NCI-H2171 treated with DMSO at 0.1 percent for 48 hours (cell line): Measurements from ENCODE around the gene TMEM132D.

Experiments used
- DNase-seq: peaks from one replicate; lab custom pipeline; 2025; lab: John Stamatoyannopoulos, UW

The TMEM132D gene

DNA sequence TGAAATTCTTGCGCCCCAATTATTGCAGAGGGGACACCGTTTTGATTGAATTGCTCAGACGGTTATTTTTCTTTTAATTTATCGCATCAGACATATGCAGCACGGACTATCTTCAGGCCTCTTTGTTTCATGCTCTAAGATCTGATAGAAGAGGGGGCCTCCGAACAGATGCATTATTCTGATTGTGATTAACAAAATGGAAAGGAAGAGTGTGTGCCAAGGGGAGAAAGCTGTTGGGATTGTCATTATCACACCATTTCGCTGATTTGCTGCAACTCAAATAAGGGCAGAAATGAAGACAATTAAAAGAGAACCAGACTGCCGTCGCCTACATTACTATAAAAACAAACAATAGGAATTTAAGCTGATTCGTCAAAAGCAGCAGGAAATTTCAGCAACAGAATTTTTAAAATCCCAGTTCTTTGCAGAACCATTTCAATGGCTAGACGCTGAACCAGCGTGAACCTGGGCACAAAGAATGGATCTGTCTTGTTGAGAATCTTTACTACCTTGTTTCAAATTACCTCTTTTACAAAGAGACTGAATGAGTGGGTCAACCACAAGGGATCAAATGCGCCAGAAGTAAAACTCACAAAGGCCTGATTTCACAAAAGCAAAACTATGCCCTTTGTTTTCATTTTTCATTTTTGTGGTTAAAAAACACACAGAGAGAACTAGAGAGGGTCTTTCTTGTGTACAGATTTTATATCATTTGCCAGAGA is 30.6 kb downstream of the TMEM132D start:
- DNase-seq, result no peak

DNA sequence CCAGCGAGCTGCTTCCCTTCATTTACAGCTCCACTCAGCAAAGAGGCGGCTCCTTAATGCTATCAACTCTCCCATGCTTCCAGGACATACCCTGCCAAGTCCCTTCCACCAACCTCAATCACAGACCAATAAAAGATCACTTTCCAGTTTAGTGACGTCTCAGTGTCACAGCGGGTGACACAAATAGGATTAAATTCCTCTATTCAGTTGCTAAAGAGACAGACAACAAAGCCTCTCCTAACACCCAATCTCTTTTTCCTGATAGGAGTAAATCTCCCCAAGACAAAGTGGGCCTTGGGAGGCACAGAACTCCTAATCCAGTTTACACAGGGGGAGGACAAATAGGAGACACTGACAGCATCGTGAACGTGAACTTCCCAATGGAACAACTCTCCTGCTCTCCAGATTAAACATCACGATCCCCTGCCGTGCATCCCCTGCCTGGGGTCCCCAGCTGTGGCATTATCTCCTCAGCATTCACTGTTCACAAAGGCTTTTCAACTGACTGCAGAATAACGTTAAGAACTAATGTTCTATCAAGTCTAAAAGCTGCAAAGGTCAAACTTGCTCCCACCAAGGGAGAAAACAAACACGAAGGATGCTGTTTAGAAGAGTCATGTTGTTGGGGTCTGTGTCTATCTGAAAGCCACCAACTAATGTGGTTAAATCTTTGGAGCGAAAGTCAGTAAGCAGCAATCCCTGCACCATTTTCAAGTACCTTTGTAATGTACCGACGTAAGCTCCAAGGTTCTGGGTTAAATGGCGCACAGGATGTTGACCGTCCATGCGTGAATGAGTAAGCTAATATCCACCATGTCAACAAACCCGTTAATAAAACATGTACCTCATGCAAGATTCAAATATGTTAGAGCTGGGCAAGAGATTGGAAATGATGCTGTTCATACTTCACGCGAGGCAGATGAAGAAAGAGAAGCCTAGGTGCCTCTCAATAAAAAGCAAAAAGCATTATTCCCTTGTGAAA is 31.5 kb downstream of the TMEM132D start:
- DNase-seq, result no peak

- DNase-seq, result no peak
Observed at GRCh38 chr12:129870796-129871195, 33.0 kb downstream of the TMEM132D start.

- no peak for DNase-seq
Observed at GRCh38 chr12:129870136-129870535, 33.7 kb downstream of the TMEM132D start.

GRCh38 chr12:129868575-129868974 is 35.2 kb downstream of the TMEM132D start:
- no peak for DNase-seq

- no peak for DNase-seq
Observed at GRCh38 chr12:129863938-129864337, 39.9 kb downstream of the TMEM132D start.

DNA sequence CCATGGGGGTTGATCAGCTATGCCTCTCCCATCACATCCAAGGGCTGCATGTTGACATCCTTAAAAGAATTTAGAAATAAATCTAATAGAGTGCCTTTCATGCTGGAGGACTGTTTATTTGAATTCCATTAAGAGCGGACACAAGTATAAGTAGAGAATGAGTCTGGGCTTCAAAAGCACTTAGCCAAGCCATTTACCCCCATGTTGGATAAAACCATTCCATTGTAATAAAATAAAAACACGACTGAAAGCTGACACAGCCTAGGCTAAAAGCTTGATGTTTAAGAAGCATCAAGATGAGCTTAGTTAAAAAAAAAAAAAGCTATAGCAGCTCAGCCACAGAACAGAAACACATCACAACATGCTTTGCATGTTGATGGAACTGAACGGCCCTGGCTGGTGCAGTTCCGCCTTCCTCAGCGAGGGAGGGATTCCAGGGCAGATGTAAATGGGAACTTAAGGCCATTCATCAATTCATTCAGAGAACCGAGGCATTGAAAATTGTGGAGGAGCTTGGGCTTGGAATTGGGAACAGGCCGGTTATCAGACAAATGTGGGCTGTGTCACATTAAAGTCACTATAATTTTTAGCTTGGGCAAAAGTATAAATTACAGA is 41.2 kb downstream of the TMEM132D start:
- DNase-seq, result no peak

DNA sequence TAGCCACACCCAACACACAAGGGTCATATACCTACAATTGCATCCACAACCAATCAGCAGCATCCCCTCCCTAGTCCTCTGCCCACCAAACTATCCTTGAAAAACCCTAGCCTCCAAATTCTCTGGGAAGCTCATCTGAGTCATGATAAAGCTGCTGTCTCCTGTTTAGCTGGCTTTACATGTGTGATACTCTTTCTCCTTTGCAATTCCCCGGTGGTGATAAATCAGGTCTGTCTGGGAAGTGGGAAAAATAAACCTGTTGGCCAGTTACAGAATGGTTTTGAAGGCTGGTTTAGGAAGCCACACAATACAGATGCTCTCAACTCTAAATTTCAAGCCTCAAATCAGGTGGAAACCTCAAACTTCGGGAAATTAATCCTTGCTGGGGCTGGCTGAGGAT is 41.9 kb downstream of the TMEM132D start:
- no peak for DNase-seq

- DNase-seq, result no peak
Observed at GRCh38 chr12:129854591-129854990, 49.2 kb downstream of the TMEM132D start.

DNA sequence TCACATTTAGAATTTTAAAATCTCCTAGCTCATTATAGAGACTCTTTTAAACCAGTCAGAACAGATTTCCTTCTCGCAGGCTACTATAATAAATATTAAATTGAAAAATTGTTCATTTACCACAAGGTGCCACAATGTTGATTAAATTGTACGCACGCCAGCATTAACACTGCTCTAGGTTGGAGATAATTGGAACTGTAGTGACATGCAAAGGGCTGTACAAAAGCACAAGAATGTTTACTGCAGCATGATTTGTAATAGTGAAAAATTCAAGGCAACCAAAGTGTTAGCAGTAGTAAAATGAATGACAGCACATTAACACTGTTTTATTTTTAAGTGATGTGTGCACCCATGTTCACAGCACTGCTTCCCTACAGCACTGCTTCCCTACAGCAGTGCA is 52.5 kb downstream of the TMEM132D start:
- DNase-seq, result no peak

DNA sequence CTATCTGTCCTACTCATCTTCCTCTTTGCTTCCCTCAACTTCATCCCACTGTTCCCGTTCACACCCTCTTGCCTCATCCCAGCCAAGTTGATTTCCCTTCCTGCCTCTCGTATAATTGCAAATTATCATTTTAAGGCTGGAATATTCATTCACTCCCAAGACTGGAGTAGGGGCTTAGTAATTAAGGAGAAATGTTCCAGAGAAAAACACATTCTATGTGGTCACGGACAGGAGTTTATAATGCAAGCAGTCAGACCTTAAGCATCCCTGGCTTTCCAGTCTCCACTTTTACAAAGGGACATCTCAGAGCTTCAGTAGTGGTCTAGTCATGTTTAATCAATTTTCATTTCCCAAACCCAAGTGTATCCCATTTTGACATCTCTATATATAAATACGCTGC is 54.9 kb downstream of the TMEM132D start:
- no peak for DNase-seq

DNA sequence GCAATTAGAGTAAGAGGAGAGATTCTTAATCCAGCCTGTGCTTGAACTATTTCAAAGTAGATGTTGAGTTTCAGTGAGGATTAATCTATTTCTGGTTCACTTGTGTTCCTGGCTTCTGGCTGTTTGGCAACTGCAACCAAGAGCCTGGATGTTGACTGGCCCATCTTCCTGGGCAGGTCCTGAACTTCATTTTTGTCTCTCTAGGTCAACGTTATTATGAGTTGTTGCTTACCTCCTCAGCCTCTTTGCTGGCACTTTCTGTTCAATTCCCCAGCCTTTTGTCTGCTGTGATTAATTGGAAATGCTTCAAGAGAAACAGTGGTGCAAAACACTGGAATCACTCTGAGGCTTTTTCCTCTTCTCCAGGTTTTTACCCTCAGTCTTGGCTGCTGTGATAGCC is 56.8 kb downstream of the TMEM132D start:
- no peak for DNase-seq

DNA sequence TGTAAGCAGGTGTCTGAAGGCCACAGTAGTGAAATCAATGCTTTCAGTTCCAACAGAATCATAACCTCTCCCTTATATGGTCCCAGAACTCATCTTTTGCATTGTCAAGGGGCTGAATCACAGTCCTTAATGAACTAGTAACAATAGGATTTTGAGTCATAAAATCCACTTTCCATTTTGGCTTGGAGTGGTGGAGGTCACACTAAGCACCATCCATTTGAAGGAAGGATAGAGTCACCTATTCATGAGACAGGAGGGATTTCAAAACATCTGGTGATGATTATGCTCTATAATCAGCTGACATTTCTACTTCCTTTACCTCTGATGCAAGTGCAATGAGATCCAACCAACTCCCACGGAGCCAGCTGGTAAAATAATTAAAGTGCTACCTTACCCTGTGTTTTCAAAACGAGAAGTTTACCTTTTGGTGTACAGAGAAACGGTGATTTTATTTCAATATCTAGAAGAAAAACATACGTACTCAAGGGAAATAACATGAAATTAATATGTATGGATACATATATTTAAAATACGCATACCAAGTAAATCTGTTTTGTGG is 59.1 kb downstream of the TMEM132D start:
- DNase-seq, result no peak

DNA sequence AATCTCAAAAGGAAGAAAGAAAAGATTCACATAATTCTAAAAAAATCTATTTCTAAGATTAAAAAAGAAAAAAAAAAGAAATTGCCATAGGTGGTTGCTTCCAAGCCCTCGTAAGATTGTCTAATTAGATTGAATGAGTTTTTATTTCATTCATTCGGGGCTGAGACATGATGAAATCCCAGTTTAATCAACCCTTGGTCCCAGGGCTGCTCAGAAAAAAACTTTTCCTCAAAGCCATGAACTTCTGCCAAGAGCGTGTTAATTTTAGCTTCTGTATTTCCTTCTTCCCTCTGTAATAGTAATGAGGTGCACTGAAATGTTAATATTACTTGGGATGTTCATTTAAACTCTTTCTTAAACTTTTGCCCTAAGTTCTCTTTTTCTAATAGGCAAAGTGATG is 62.6 kb downstream of the TMEM132D start:
- no peak for DNase-seq

DNA sequence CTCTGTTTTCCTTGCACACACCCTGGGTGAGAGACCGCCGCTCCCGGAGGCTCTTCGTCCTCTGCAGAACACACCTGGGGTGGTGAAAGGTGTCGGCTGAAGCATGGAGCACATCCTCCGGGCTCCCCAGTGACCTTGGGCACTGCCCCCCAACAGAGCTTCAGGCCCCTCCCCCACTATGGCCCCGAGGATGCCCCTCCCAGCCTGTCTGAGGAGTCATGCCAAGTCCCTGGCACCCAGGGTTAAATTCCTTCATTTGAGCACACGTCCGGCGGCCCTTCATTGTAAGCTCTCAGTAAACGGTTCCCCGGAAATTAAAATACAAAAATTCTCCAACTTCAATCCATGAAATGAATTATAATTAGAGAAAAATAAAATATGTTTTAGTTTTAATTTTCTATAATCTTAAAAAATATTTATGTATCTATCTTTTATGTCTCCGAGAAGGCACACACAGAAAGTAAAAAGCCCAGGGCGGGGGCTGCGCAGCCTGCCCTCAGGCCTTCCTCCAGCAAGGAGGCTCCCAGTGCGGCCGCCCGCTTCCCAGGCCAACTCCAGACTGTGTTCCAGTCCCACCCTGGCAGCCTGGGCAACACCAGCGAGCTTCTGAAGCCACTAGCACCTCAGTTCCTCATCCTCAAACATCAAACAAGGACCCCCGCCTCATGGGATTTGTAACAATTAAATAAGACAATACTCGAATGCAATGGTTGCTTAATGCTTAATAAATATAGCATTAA is 63.5 kb downstream of the TMEM132D start:
- no peak for DNase-seq

- no peak for DNase-seq
Observed at GRCh38 chr12:129839679-129840078, 64.1 kb downstream of the TMEM132D start.

DNA sequence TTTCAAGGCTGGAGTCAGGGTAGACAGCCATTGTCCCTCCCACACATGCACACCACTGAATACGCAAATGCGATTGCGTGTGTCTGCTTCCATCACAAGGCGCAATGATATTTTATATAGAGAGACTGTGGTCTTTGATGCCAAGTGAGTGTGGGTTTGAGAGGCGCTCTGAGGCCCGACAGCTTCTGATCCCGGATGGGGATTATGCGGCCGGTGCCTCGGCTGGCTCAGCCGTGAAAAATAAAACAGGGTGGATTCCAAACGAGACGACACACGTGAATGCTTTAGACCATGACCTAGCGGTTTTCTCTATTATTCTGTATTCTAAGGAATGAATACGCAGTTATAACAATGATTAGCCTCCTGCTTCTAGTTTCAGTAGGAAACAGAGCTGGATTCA is 72.5 kb downstream of the TMEM132D start:
- DNase-seq, result no peak

DNA sequence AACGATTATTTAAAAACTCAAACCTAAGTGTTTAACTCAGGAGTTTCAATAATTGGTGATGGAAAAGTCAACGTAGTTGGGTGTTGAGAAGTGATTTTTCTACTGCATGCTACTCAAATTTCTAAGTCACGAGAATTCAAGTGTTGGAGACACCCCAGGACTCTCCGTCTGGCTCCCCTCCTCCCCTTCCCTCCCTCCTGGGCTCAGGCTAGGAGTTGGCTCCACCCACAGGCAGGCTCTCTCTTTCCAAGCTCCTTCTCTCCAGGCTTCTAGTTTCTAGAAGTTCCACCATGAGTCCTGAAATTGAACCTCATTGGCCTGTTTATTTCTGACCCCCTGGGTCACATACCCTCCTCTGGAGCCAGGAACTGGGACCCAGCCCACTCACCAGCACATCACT is 73.0 kb downstream of the TMEM132D start:
- DNase-seq, result no peak

DNA sequence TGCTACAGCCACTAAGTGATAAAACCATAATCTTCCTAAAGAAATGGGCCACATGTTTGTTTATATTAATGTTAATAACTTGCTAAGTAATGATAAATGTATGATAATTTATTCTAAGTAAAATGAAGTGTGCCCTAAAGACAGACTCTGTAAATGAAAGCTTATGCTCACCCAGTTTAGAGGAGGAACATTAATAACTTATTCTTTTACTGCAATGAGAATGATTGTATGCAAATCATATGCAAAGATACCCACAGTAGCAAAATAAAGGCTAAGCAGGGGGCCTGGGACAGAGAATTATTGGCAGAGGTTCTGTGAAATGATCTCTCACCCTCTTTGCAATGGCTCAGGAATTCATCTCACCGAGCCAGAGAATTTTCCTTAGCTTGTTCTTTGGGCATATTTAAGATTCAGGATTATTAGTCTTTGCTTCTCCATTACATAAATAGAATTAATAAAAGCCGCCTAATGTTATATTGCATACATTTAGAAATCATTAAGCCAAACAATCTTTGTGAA is 75.9 kb downstream of the TMEM132D start:
- no peak for DNase-seq

GRCh38 chr12:129827102-129827865 is 76.5 kb downstream of the TMEM132D start:
- DNase-seq, result no peak

- DNase-seq, result no peak
Observed at GRCh38 chr12:129826273-129826672, 77.6 kb downstream of the TMEM132D start.
